Endothelial cell of hepatic sinusoid (primary cell): ENCODE measurements around the gene SLCO1B1.

Experiments used
- in situ Hi-C: cut with HindIII; loops from 2 replicates; pipeline ENCODE4 v1.10.0; 2017; ENCODE audit warnings: low sequenced_read_pairs

SLCO1B1 gene

DNA sequence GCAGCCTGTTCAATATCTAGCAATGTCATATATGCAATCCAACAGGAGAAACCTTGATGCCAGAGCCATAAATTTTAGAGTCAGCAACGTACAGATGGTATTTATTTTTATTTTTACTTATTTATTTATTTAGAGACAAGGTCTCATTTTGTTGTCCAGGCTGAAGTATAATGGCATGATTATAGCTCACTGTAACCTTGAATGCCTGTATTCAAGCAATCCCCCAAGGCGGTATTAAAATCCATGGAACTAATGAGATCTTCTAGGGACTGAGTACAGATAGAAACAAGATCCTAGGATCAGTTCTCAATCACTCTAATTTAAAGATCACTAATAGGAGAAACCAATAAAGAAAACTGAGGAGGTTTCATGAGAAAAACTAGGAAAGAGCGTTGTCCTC lies 89.3 kb downstream of the SLCO1B1 start:
- in situ Hi-C loops: no loop called here

DNA sequence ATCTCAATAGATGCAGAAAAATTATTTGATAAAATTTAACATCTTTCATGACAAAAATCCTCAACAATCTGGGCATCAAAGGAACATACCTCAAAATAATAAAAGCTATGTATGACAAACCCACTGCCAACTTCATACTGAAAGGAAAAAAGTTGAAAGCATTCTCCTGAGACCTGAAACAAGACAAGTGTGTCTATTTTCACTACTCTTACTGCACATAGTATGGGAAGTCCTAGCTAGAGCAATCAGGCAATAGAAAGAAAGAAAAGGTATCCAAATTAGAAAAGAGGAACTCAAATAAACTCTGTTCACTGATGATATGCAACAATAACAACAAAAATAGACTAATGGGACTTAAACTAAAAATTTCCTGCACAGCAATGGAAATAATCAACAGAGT lies 90.1 kb downstream of the SLCO1B1 start:
- in situ Hi-C loops: no loop called here

DNA sequence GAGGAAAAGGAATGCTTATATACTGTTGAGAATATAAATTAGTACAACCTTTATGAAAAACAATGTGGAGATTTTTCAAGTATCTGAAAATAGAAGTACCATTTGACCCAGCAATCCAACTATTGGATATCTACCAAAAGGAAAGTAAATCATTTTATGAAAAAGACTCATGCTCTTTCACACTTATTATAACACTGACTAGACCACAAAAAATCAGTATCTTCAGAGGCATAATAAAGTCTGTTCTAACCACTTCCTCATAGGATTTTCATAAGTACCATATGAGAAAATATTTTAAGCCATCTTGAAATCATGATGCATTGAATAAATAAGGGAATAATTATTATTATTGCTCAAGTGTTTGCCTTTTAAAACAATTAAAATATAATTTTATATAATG lies 90.8 kb downstream of the SLCO1B1 start:
- in situ Hi-C loops: no loop called here

DNA sequence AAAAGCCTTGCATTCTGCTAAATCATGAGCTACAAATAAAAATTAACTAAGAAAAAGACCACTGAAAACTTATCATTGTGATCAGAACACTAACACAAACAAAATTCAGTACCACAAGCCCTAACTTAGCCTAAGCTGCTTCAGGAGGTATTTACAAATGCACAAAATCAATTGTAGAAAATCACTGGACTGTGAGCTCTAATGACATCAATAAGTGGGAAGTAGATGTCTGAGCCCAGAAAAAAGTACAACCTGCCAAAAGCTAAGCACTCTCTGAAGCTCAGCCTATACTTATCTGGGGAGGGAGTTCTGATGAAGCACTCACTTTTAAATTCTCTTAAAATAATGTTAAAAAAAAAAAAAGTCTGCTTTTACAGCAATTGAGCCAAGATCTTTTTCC lies 92.9 kb downstream of the SLCO1B1 start:
- in situ Hi-C loops: no loop called here

DNA sequence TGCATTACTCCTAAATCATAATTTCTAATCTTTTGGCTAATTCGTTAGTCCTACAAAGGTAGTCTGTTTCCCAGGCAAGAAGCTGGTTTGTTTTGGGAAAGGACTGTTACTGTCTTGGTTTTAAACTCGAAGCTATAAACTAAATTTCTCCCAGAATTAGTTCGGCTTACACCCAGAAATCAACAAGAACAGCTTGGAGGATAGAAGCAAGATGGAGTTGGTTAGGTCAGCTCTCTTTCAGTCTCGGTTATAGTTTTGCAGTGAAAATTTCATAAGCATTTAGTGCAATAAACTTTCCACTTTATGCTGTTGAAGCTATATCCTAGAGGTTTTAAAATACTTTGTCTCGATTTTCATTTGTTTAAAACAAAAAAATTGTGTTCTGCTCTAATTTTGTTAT lies 103.4 kb downstream of the SLCO1B1 start:
- in situ Hi-C loops: no loop called here

DNA sequence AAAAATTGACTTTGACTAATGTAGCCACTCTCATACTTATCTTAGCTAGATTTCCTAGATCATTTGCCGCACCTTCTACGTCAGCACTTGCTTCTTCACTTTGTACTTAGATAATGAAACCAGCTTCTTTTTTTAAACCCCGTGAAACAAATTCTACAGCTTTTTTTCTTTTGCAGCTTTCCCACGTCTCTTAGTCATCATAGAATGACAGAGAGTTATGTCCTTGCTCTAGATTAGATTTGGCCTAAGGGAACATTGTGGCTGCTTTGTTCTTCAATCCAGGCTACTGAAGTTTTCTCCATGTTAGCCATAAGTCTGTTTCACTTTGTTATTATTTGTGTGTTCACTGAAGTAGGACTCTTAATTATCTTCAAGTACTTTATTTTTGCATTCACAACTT lies 108.9 kb downstream of the SLCO1B1 start:
- in situ Hi-C loops: no loop called here

DNA sequence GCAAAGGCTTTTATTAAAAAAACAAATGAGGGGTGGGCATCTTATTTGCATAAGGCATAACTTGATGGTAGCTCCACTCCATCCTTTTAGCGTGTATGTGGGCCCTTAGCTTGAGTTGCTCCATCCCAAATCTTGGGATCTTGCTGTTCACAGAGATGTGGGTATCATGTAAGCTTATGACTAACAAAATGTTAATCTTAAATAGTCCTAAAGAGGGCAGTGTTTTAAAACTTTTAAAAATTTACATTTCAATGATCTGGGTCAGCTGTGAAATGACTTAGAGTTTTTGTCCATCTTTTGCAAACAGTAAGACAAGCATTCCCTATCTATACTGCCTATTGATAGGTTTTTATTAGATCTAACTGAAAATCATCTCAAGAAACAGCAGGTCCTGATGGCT lies 117.7 kb downstream of the SLCO1B1 start:
- in situ Hi-C loops: no loop called here

DNA sequence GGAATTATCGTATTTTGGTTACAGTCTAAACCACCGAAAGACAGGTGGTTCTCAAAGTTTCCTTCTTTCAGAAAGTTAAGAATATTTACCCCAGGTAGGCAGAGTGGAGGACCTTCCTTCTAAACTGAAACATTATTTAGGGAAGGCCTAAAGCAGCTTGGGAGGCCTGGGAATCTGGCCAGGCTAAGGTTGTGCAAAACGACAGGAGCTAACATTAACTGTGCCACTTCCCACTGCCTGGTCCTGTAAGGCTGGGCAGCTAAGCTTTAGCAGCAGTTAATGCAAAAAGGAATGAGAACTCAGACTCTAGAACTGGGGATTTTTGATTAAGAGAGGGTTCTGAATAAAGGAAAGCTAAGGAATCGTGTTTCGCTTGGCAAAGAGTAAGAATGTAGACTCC lies 121.1 kb downstream of the SLCO1B1 start:
- in situ Hi-C loops: loop anchor here (5.0 kb wide), 1 partner anchor 35 kb away; no protein-coding TSS in a partner anchor

DNA sequence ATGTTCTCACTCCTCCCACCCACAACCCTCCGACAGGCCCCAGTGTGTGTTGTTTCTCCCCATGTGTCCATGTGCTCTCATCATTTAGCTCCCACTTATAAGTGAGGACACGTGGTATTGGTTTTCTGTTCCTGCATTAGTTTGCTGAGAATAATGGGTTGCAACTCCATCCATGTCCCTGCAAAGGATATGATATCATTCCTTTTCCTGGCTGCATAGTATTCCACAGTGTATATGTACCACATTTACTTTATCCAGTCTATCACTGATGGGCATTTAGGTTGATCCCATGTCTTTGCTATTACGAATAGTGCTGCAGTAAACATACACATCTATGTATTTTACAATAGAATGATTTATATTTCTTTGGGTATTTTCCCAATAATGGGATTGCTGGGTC lies 126.2 kb downstream of the SLCO1B1 start:
- in situ Hi-C loops: no loop called here

DNA sequence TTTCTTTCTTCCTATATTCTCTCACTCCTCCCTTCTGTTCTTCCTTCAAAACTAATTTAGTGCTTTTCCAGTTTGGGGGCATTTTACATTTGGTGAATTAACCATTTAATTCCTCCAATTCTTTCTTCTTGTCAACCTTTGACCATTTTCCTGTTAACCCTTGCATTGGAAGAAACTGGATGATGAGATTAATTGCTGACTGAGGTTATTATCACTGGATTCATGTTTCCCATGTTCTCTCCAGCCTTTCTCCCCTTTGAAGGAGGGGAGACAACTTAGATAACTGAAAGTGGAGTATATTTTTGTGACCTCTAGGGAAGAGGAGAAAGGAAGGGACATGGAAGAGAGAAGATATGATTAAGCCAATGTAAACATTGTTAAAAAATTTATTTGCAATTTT lies 133.2 kb downstream of the SLCO1B1 start:
- in situ Hi-C loops: no loop called here

DNA sequence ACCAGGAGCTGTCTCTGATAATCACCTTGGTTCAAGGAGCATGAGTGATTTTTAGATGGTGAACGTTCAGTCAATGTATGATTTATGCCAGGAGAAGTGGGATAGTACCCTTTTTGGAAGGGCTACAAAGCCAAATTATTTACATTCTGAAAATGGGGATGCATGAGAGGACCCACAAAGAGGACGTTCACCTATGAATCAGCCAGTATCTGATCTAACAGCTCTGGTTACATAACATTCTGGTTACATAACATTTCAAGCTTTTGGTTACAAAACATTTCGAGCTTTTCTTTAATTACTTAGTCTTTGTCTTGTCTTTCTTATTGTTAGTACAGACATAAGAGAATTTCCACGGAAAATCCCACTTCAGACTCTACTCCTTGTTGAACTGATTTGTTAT lies 134.9 kb downstream of the SLCO1B1 start:
- in situ Hi-C loops: no loop called here

DNA sequence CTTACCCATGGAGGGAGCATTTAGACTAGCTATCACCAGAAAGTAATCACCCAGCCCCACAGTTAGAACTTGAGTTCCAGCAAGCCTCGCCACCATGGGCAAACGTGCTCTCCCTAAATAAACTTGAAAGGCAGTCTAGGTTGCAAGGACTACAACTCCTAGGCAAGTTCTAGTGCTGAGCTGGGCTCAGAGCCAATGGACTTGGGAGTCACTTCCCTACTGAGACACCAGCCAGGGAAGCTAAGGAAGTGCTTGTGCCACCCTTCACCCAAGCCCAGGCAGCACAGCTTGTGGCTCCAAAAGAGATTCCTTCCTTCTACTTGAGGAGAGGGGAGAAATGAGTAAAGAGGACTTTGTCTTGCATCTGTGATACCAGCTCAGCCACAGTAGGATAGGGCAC lies 145.8 kb downstream of the SLCO1B1 start:
- in situ Hi-C loops: no loop called here
